Spleen (tissue), 11 donors: Measurements from ENCODE around the gene PIP4P1. TPM values are rescaled to one million over a fixed set of nuclear protein-coding genes. Genes with fewer than 3 reads are reported as not detected.

Experiments
- DNase-seq: peaks from one replicate; pipeline ENCODE4 v3.0.0-alpha.2; 2020
- H3K27ac ChIP-seq, 8 donors: fragments of 200-600 bp; sonication (generic) in 7 of 8; 1 replicate in 4 of 8; 2 replicates in 4 of 8; pipeline versions ENCODE4 v1.5.0 to v1.8.0; 2016 to 2021; ENCODE audit warnings: inconsistent platforms in 4 of 8, mild to moderate bottlenecking in 4 of 8, moderate library complexity in 1 of 8
- H3K27me3 ChIP-seq, 7 donors: fragments of 200-600 bp; sonication (generic) in 6 of 7; replicated peaks in 1 of 7; 1 replicate in 4 of 7; 2 replicates in 3 of 7; pipeline versions ENCODE4 v1.5.0 to v1.8.0; 2016 to 2021; ENCODE audit warnings: inconsistent platforms in 3 of 7, mild to moderate bottlenecking in 1 of 7
- H3K36me3 ChIP-seq, 6 donors: fragments of 200-600 bp; sonication (generic) in 5 of 6; 1 replicate in 4 of 6; 2 replicates in 2 of 6; pipeline versions ENCODE4 v1.5.0 to v1.8.0; 2016 to 2021; ENCODE audit warnings: inconsistent platforms in 2 of 6
- H3K4me1 ChIP-seq, 6 donors: fragments of 200-600 bp; sonication (generic) in 5 of 6; 1 replicate in 3 of 6; 2 replicates in 3 of 6; pipeline versions ENCODE4 v1.5.0 to v1.8.0; 2016 to 2021; ENCODE audit warnings: inconsistent platforms in 3 of 6
- H3K4me3 ChIP-seq, 8 donors: fragments of 200-600 bp; sonication (generic) in 7 of 8; 1 replicate in 4 of 8; 2 replicates in 4 of 8; pipeline versions ENCODE4 v1.5.0 to v1.8.0; 2016 to 2021; ENCODE audit warnings: inconsistent platforms in 4 of 8, mild to moderate bottlenecking in 4 of 8, moderate library complexity in 2 of 8
- H3K9me3 ChIP-seq, 8 donors: fragments of 200-600 bp; sonication (generic) in 7 of 8; 1 replicate in 4 of 8; 2 replicates in 4 of 8; pipeline versions ENCODE4 v1.5.0 to v1.8.0; 2016 to 2021; ENCODE audit warnings: inconsistent platforms in 4 of 8
- POLR2A ChIP-seq, 3 donors: fragments of 450-650 bp; IDR thresholded peaks; one replicate each; pipeline ENCODE4 v1.5.1; 2017; ENCODE audit warnings: antibody characterized with exemption in 3 of 3, mild to moderate bottlenecking in 1 of 3
- POLR2AphosphoS5 ChIP-seq, 3 donors: sonication (generic); formaldehyde crosslinking; IDR thresholded peaks; one replicate each; pipeline ENCODE4 v1.5.1; 2017; ENCODE audit warnings: antibody characterized with exemption in 3 of 3
- WGBS, 5 donors: extraction: QIAGEN DNeasy Blood & Tissue Kit in 3 of 5; methylation state at CpG; one replicate each; pipeline versions ENCODE4 v1.1.5 to v1.1.7; 2013 to 2018; 5-methylcytosine and 5-hydroxymethylcytosine counted together
- intact Hi-C: fragments of 100-400 bp; cut with DNase I; formaldehyde crosslinking; loops from one replicate; pipeline ENCODE4 v1.15.0; 2023; ENCODE audit warnings: low total_unique reads
- polyA plus RNA-seq, 3 donors: library from polyadenylated mRNA; stranded (reverse); fragments of 200-250 nt; gene quantifications; one replicate each; pipeline ENCODE4 v1.2.1, GENCODE V29; 2013
- total RNA-seq, 7 donors: library from RNA; depleted of rRNA in 3 of 7; stranded (reverse); fragments of >200 nt in 3 of 7; fragmentation: NEBNext Ultra II Directional in 4 of 7; extraction: Animal tissue kit (Norgen Biotek cat#: 25700) in 4 of 7; gene quantifications; one replicate each; pipeline versions ENCODE4 v1.1.0 to v1.2.1, GENCODE V29; 2016 to 2021
- TF ChIP-seq, protein P1 (sequence below), 11 experiments: fragments of 200-600 bp in 7 of 11; fragments of 450-650 bp in 4 of 11; sonication (generic) in 4 of 11; IDR thresholded peaks in 8 of 11; conservative IDR thresholded peaks in 3 of 11; 1 replicate in 7 of 11; 2 replicates in 4 of 11; pipeline versions ENCODE4 v1.4.0 to v1.8.0; 2016 to 2021; ENCODE audit warnings: antibody characterized with exemption in 11 of 11, inconsistent platforms in 4 of 11, mild to moderate bottlenecking in 1 of 11
- donor health status: healthy with polysubstance abuse.
- donor health status: DM: no; HTN: no; CAD: no; lungs with moderate emphysema.
- donor health status: DM: no; HTN: no; CAD: no.
- donor health status: Bipolar disorder and iron deficiency.
- donor health status: healthy.
- donor health status: DM: no; HTN: no; CAD: no.
- donor health status: DM: yes; HTN: yes; CAD: no.

The PIP4P1 gene
- total and polyA plus RNA-seq, 10 donors: 32.5 to 79.6 (median 39.5) TPM

DNA sequence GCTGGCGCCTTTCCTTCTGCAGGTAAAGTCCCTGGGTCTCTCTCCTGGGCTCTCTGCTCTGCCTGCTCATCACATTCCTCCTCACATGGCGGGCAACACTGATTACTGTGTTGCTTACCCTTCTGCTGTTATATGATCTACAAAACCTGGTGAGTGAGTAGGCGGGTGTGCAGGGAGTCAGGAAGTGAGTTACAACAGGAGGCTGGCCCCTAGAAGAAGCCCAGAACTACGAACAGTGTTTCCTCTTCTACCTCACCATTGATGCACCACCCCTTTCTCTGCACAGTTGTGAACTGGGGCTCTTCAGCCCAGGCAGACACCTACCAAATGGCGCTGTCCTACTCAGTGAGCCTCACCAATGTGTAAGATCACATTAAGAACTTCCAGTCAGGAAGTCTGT is 20.4 kb downstream of the PIP4P1 start:
- H3K27me3 ChIP-seq: no peaks in the 10 kb centered on the region
- no peak for TF ChIP-seq POLR2A (IDR thresholded peaks at IDR 0.05)
- TF ChIP-seq POLR2AphosphoS5 (IDR thresholded peaks at IDR 0.05): peak in 1 of 3 donors; percentile 28
- peaks cover 15 to 59% (median 32%) of the 10 kb centered on the region in 6 donors for H3K4me1 ChIP-seq
- DNase-seq: no peak
- WGBS, 5 donors: 30 to 43% (median 39%) methylated on average over 5 of the region's 5 CpGs
- no peak overlapping the region for H3K4me3 ChIP-seq
- intact Hi-C loops: no loop called here
- H3K27ac ChIP-seq: peak overlapping the region; percentile 15 to 76 (median 69)
- no peaks in the 10 kb centered on the region for H3K9me3 ChIP-seq
- peaks cover 0 to 14% (median 5%) of the 10 kb centered on the region in 6 donors for H3K36me3 ChIP-seq

DNA sequence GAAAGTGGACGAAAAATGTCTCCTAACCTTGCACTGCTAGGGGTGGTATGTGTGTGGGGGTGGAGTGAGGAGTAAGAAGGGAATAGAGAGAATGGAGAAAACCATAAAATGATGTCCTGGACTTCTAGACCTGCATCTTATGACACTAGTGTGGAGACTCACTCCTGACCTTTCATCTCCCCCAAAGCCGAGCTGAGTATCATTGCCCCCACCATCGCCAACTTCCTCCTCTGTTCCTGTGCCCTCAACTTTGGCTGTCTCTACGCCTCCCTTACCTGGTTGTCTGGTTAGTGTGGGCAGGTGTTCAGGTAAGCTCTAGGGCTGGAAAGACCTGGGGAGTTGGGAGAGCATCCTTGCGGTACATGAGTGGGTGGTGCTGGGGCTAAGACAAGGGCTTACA is 20.8 kb downstream of the PIP4P1 start:
- DNase-seq: no peak
- Histone ChIP-seq H3K27me3 (no peaks in the 10 kb centered on the region), H3K4me3 (no peak overlapping the region), H3K9me3 (no peaks in the 10 kb centered on the region), H3K27ac (peak overlapping the region; percentile 15 to 76 (median 69)), H3K36me3 (peaks cover 0 to 10% (median under 1%) of the 10 kb centered on the region in 6 donors), H3K4me1 (peaks cover 15 to 59% (median 33%) of the 10 kb centered on the region in 6 donors)
- intact Hi-C loops: no loop called here
- TF ChIP-seq, protein P1, sequence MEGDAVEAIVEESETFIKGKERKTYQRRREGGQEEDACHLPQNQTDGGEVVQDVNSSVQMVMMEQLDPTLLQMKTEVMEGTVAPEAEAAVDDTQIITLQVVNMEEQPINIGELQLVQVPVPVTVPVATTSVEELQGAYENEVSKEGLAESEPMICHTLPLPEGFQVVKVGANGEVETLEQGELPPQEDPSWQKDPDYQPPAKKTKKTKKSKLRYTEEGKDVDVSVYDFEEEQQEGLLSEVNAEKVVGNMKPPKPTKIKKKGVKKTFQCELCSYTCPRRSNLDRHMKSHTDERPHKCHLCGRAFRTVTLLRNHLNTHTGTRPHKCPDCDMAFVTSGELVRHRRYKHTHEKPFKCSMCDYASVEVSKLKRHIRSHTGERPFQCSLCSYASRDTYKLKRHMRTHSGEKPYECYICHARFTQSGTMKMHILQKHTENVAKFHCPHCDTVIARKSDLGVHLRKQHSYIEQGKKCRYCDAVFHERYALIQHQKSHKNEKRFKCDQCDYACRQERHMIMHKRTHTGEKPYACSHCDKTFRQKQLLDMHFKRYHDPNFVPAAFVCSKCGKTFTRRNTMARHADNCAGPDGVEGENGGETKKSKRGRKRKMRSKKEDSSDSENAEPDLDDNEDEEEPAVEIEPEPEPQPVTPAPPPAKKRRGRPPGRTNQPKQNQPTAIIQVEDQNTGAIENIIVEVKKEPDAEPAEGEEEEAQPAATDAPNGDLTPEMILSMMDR (IDR thresholded peaks at IDR 0.05 in 8 of 11, conservative IDR thresholded peaks at IDR 0.05 in 3 of 11): no peak
- TF ChIP-seq POLR2A (IDR thresholded peaks at IDR 0.05) (no peak), POLR2AphosphoS5 (IDR thresholded peaks at IDR 0.05) (no peak)
- 59 to 85% (median 76%) methylated on average over 5 of the region's 5 CpGs for WGBS, 5 donors

DNA sequence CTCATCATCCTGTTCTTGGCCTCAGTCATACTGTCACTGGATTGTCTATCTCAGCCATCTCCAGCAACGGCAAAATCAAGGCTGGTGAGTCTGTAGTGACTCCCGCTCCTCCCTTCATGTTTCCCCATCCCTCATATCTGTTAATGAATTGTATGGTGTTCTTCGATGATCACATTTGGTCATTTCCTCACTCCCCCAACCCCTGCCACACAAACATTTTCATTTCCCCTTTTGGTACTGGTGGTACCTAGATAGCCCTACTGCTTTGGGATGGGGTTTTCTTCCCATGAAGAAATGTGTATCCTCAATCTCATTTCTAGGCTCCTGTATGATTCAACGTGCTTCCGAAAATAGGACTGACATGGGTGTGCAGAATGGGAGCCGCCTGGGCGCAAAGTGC is 22.6 kb downstream of the PIP4P1 start:
- Histone ChIP-seq H3K27ac (no peak overlapping the region), H3K9me3 (no peaks in the 10 kb centered on the region), H3K4me3 (no peak overlapping the region), H3K36me3 (no peaks in the 10 kb centered on the region), H3K4me1 (peaks cover 15 to 71% (median 40%) of the 10 kb centered on the region in 6 donors), H3K27me3 (no peaks in the 10 kb centered on the region)
- WGBS, 5 donors: 74 to 88% (median 83%) methylated on average over 7 of the region's 7 CpGs
- no peak for DNase-seq
- TF ChIP-seq POLR2A (IDR thresholded peaks at IDR 0.05) (no peak), POLR2AphosphoS5 (IDR thresholded peaks at IDR 0.05) (no peak)
- TF ChIP-seq, protein P1 (IDR thresholded peaks at IDR 0.05 in 8 of 11, conservative IDR thresholded peaks at IDR 0.05 in 3 of 11): no peak
- intact Hi-C loops: no loop called here

- no peak overlapping the region for H3K27ac ChIP-seq
- intact Hi-C loops: no loop called here
- no peak overlapping the region for H3K4me3 ChIP-seq
- peaks cover 8 to 56% (median 31%) of the 10 kb centered on the region in 6 donors for H3K4me1 ChIP-seq
- no peaks in the 10 kb centered on the region for H3K36me3 ChIP-seq
- TF ChIP-seq POLR2A (IDR thresholded peaks at IDR 0.05) (no peak), POLR2AphosphoS5 (IDR thresholded peaks at IDR 0.05) (no peak)
- TF ChIP-seq, protein P1 (IDR thresholded peaks at IDR 0.05 in 8 of 11, conservative IDR thresholded peaks at IDR 0.05 in 3 of 11): no peak
- H3K27me3 ChIP-seq: no peaks in the 10 kb centered on the region
- DNase-seq: no peak
- no peaks in the 10 kb centered on the region for H3K9me3 ChIP-seq
- WGBS, 5 donors: 93 to 100% (median 95%) methylated on average over 4 of the region's 4 CpGs
Measured at GRCh38 chr14:20436363-20436755, 24.9 kb downstream of the PIP4P1 start.
